HFF-Myc (cell line): ENCODE measurements around the gene ODF4.
A peak's percentile ranks its signal among the peaks of the same experiment; 100 is the strongest.

Source experiments
- DNase-seq: peaks from one replicate; pipeline ENCODE4 v3.0.0-alpha.2; 2011; ENCODE audit warnings: low read depth; ENCODE audit errors: extremely low read depth
- H3K4me3 ChIP-seq: replicated peaks from 2 replicates; pipeline ENCODE4 v1.5.1; 2011; ENCODE audit warnings: low read depth, mild to moderate bottlenecking, control low read depth, low read length
- CTCF ChIP-seq: IDR thresholded peaks from 2 replicates; pipeline ENCODE4 v1.5.1; 2012; ENCODE audit warnings: mild to moderate bottlenecking, low read depth, low read length, control low read depth; ENCODE audit errors: missing control alignments

ODF4 gene

GRCh38 chr17:8324923-8325322 is 14.7 kb upstream of the ODF4 start:
- DNase-seq: no peak
- TF ChIP-seq CTCF: no peak
- H3K4me3 ChIP-seq: no peak overlapping the region

DNA sequence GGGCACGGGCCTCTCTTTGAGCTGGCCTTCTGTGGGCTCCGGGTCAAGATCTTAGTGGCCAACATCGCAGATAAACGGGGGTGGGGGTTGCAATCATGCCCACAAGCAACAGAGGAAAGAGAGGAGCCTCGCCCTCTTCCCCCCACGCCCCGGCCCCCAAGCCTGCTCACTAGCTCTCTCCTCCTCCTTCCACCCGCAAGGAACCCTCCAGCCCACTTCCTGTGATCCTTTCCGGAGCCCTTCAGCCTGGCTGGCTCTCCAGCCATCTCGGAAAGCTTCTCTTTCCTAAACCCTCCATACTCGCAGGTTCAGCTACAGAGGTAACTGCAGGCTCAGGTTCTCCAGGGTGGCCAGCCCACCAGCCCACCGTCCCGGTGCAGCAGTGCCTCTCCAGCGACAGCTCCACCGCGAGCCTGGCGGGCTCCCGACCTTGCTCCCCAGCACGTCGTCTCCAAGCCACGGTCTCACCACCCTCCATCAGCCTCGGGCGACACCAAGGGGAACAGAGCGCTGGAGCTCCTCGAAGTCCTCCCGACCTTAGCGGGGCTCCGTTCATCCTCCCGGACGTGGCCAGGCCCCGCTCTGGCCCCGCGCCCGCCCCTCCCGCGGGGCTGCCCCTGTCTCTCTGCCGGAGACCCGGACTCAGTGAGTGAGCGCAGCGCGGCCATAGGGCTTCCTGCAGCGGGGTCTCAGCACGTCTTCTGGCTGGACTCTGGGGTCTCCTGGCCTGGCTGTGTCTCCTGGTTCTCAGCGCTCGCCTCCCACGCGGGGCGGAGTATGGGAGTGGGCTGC is 12.9 kb upstream of the ODF4 start:
- no peak for DNase-seq
- no peak for TF ChIP-seq CTCF
- peak overlapping the region; percentile 43 for H3K4me3 ChIP-seq

DNA sequence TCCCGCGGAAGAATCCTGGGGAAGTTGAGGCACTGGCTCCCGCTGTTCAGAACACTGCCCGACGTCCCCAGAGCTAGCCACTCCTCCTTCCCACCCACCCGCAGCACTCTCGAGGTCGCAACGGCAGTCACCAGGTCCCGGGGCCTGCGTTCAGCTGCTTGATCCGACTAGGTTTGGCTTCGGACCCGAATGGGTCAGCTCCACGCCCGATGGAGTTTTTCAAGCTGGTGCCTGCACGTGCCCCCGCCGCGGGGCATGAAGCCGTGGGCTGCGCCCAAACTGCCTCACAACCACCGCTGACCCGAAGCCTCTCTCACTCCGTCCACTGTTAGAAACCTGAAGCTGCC is 12.4 kb upstream of the ODF4 start:
- no peak for DNase-seq
- TF ChIP-seq CTCF: no peak
- peak overlapping the region; percentile 43 for H3K4me3 ChIP-seq

GRCh38 chr17:8332128-8332527 is 7.5 kb upstream of the ODF4 start:
- DNase-seq: no peak
- H3K4me3 ChIP-seq: no peak overlapping the region
- TF ChIP-seq CTCF: no peak

DNA sequence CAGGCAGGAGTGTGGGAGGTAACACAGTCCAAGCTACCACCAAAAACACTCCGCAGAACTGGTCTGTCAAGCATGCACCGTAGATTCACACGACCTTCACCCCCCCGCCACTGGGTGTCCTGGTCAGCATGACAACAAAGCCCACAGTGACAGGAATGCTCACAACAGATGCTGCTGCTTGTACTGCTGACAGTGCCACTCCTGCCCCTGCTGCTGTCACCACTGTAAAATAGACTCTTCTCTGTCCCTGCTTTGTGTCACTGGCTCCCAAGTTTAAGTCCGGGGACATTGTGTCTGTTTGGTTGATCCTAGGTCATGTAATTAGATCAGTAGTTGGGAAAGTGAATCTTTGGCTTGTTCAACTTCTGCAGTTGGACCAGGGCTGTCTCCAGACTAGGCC is 7.0 kb upstream of the ODF4 start:
- DNase-seq: no peak
- H3K4me3 ChIP-seq: no peak overlapping the region
- no peak for TF ChIP-seq CTCF

- no peak for DNase-seq
- no peak for TF ChIP-seq CTCF
These were observed 6.4 kb upstream of the ODF4 start for GRCh38 chr17:8333281-8333680.

More at GRCh38 chr17:8333281-8333680, 6.4 kb upstream of the ODF4 start:
- H3K4me3 ChIP-seq: no peak overlapping the region
